Measurements from ENCODE around the gene CR2.
"Not testable (repeated sequence)": the region's sequence is repeated elsewhere in the genome, so short reads cannot be mapped to it uniquely, and the experiment has no call there.

The CR2 gene
- 4.5 to 5.3 reads per million in 2 donors for total RNA-seq

GRCh38 chr1:207454046-207454964 lies at the start of gene CR2:
Gene CR2 (plus strand): TSS chr1:207454328. CDS start chr1:207454419, 91 bp downstream.
- peak; percentile 29 for DNase-seq

DNA sequence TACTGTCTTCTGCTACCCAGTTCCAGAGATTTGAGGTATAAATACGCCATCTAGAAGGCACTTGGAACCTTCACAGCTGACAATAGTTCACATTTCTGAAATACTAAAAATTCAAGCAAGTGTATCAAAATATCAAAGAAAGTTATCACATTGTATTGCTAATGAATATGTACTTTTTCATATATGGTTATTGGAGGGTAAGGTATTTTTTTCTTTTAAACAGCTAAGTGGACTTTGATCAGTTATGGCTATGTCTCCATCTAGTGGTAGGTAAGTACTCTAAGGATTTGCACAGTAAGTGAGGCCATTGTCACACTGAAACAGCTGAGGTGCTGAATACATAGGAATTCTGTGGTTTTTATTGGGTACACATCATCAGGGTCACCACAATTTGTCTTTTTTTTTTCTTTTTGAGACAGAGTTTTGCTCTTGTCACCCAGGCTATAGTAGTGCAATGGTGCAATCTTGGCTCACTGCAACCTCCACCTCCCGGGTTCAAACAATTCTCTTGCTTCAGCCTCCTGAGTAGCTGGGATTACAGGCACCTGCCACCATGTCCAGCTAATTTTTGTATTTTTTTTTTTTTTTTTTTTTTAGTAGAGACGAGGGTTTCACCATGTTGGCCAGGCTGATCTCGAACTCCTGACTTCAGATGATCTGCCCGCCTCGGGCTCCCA lies 49.1 kb upstream of the CR2 start:
- DNase-seq: no peak

GRCh38 chr1:207405814-207406213 lies 48.3 kb upstream of the CR2 start:
- DNase-seq: no peak

GRCh38 chr1:207407655-207408260 lies 46.4 kb upstream of the CR2 start:
- no peak for DNase-seq

- DNase-seq: no peak
These were observed 41.3 kb upstream of the CR2 start for GRCh38 chr1:207412845-207413244.

DNA sequence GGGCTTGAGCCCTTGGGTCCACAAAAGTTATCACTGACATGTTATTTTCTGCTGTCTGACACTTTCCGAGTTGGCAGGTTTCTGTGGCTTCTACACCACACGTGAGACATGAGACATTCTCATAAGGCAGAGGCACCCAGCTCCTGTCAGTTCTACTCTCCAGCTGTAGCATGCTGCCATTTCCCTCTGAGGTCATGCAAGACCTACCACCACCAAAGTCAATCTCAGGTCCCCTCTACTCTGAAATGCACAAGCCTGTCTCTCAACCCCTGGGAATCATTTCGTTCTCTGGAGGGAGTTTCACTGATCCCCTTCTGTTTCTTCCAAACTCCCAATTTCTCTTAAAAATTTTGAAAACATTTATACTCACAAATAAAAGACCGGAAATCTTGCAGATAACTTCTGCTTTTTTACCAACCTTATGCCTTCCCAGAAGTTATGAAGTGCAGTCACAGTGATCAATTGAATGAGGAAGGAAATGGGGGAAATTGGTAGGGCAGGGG lies 39.5 kb upstream of the CR2 start:
- no peak for DNase-seq

- no peak for DNase-seq
These were observed 37.1 kb upstream of the CR2 start for GRCh38 chr1:207417076-207417475.

DNA sequence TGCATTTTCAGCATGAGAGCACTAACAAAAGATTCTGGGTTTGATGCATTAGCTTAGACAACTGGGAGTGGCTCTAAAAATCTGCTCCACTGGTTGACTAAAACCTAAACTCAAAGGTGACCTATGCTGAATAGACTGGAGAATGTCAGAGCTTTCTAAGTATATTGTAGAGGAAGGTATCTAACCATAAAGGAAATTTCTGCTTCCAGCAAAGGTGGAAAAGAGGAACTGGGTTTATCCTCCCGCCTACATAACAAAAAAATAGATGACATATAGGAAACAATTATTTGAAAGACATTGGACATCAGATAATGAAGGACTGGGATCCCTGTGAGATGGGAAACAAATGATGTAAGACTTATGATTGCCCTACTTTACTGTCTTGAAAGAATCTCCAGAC lies 35.8 kb upstream of the CR2 start:
- DNase-seq: no peak

DNA sequence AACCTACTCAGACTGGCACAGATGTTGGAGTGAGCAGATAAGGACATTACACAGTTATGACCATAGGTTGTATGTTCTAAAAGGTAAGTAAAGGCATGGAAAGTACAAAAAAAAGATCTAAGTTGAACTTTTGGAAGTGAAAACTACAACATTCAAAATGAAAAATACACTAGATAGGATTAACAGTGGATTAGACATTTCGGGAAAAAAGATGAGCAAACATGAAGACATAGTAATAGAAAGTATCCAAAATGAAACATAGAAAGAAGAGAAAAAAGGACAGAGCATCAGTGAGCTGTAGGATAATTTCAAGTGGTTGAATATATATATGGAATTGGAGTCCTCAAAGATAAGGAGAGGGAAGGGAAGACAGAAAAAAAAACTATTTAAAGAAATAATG lies 34.0 kb upstream of the CR2 start:
- no peak for DNase-seq

- no peak for DNase-seq
These were observed 33.0 kb upstream of the CR2 start for GRCh38 chr1:207421078-207421477.

GRCh38 chr1:207423560-207424292 lies 30.4 kb upstream of the CR2 start:
- DNase-seq: no peak

- no peak for DNase-seq
These were observed 29.5 kb upstream of the CR2 start for GRCh38 chr1:207424570-207425131.

- DNase-seq: no peak
These were observed 26.1 kb upstream of the CR2 start for GRCh38 chr1:207427832-207428585.

- no peak for DNase-seq
These were observed 25.3 kb upstream of the CR2 start for GRCh38 chr1:207428783-207429182.

DNA sequence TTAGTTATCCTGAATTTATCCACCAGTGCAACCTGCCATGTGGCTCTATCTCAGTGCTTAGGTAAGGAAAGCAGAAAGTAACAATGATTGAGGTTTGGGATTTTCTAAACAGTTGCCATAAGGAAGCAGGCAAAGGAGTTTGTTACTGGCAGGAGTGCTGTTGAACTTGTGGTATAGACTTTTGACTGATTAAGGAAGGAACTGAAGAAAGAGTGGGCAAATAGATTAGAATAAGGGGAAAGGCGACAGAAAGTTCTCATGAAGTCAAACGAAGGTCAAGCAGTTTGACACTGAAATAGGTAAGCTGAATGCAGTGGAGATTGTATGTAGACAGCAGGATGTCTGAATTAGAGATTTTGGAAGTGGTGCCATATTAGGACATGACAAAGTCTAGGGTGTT lies 24.2 kb upstream of the CR2 start:
- DNase-seq: no peak

DNA sequence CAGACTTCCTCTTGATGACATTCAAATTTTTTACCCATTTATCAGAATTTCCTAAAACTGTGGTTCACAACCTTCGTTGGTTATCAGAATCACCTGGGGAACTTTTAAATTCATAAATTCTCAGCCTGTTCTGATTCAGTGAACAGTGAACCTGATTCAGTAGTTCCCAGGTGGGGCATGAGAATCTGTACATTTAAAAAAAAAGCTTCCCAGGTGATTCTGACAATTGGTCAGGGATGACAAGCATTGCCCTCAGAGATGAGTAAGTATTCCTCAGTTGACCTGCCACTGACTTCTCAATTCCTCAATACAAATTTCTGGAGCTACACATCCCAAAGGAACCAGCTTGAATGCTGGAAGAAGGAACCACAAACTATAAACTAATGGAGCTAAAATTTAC lies 23.5 kb upstream of the CR2 start:
- no peak for DNase-seq

- no peak for DNase-seq
These were observed 22.6 kb upstream of the CR2 start for GRCh38 chr1:207431508-207431907.

DNA sequence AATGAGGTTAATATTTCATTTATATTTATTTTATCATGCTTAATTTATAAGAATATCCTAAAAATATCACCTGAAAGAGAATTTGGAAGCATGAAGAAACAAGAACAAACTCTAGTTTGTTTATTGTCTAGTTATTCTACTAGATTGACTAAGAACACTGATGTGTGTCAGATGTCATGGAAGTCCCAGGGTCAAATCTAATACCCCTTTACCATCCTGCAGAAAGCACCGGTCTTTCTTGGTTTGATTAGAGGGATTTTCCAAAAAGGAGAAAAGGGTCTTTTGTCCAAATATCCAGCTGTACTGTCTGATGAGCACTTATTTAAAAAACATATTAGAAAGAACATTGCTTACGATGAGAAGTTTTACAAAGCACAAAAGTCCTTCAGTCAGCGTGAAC lies 20.7 kb upstream of the CR2 start:
- no peak for DNase-seq

GRCh38 chr1:207436746-207437145 lies 17.4 kb upstream of the CR2 start:
- not testable (repeated sequence) for DNase-seq

DNA sequence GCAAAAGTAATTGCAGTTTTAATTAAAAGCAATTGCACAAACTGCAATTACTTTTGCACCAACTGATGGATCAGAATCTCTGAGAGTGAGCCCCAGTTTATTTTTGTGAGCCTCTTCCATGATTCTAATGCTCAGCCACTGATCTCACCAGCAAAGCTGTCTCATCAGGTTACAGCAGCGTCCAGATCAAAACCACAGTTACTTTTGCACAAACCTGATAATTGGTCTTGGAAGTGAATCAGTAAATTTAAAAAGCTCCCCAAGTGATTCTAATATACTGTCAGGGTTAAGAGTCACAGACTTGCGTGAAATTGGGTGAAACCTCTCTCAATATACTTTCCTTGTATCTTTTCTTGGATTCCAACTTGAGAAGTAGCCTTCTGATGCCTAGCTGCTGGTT lies 13.5 kb upstream of the CR2 start:
- no peak for DNase-seq

- DNase-seq: no peak
These were observed 9.5 kb upstream of the CR2 start for GRCh38 chr1:207444514-207445217.

All from T-helper 9 cell (primary cell).